OCI-LY1 (cell line): ENCODE data around the gene MAP4K4.

Experiments
- H2AFZ ChIP-seq: fragments of 200-600 bp; sonication (generic), shearing (Covaris generic); 2 replicates; pipeline ENCODE4 v1.6.0; 2014; ENCODE audit warnings: antibody characterized with exemption, mild to moderate bottlenecking, low read length
- H3F3A ChIP-seq: fragments of 200-600 bp; sonication (generic), shearing (Covaris generic); 2 replicates; pipeline ENCODE4 v1.6.0; 2014; ENCODE audit warnings: mild to moderate bottlenecking, antibody characterized with exemption, low read length, moderate library complexity; ENCODE audit not compliant: insufficient read depth
- H3K27ac ChIP-seq: fragments of 200-600 bp; sonication (generic); 2 replicates; pipeline ENCODE4 v1.5.1; 2014; ENCODE audit warnings: low read length, mixed run types, mild to moderate bottlenecking, low read depth; ENCODE audit not compliant: poor library complexity, severe bottlenecking
- H3K27me3 ChIP-seq: fragments of 200-600 bp; sonication (generic); 2 replicates; pipeline ENCODE4 v1.6.0; 2014; ENCODE audit warnings: antibody characterized with exemption, mild to moderate bottlenecking, low read length, moderate library complexity; ENCODE audit not compliant: insufficient read depth
- H3K36me3 ChIP-seq: fragments of 200-600 bp; sonication (generic); 2 replicates; pipeline ENCODE4 v1.6.1; 2014; ENCODE audit warnings: mild to moderate bottlenecking, antibody characterized with exemption, low read length, moderate library complexity, mixed read lengths; ENCODE audit not compliant: insufficient read depth
- H3K4me1 ChIP-seq: fragments of 200-600 bp; sonication (generic); 2 replicates; pipeline ENCODE4 v1.5.1; 2014; ENCODE audit warnings: mild to moderate bottlenecking, low read length, moderate library complexity; ENCODE audit not compliant: insufficient read depth, severe bottlenecking
- H3K4me2 ChIP-seq: fragments of 200-600 bp; sonication (generic), shearing (Covaris generic); 2 replicates; pipeline ENCODE4 v1.6.1; 2014; ENCODE audit warnings: low read length
- H3K4me3 ChIP-seq: fragments of 200-600 bp; sonication (generic); 2 replicates; pipeline ENCODE4 v1.5.1; 2014; ENCODE audit warnings: low read length, low read depth, mild to moderate bottlenecking, mixed read lengths; ENCODE audit not compliant: poor library complexity, severe bottlenecking
- H3K79me2 ChIP-seq: fragments of 200-600 bp; shearing (Covaris generic); 2 replicates; pipeline ENCODE4 v1.6.1; 2016; ENCODE audit warnings: mixed run types, low read length, mixed read lengths; ENCODE audit not compliant: insufficient read depth
- H3K9ac ChIP-seq: fragments of 200-600 bp; sonication (generic), shearing (Covaris generic); 2 replicates; pipeline ENCODE4 v1.6.1; 2014; ENCODE audit warnings: mild to moderate bottlenecking, low read length, mixed read lengths
- H3K9me2 ChIP-seq: fragments of 200-600 bp; sonication (generic), shearing (Covaris generic); 2 replicates; pipeline ENCODE4 v1.6.1; 2014; ENCODE audit warnings: low read depth, mild to moderate bottlenecking, low read length, mixed read lengths
- H3K9me3 ChIP-seq: fragments of 200-600 bp; shearing (Covaris generic); 2 replicates; pipeline ENCODE4 v1.6.1; 2014; ENCODE audit warnings: low read length, mixed read lengths
- H4K20me1 ChIP-seq: fragments of 200-600 bp; sonication (generic), shearing (Covaris generic); 2 replicates; pipeline ENCODE4 v1.6.0; 2016; ENCODE audit warnings: mild to moderate bottlenecking, low read length; ENCODE audit not compliant: insufficient read depth
- CTCF ChIP-seq: fragments of 200-600 bp; sonication (generic), shearing (Covaris generic); IDR thresholded peaks from 2 replicates; pipeline ENCODE4 v1.5.1; 2017; ENCODE audit warnings: mild to moderate bottlenecking, antibody characterized with exemption, low read length, moderate library complexity, mixed read lengths
- EZH2 ChIP-seq: fragments of 200-600 bp; sonication (generic), shearing (Covaris generic); IDR thresholded peaks from 2 replicates; pipeline ENCODE4 v1.8.0; 2017; ENCODE audit warnings: borderline replicate concordance, mixed run types, mild to moderate bottlenecking, antibody characterized with exemption, low read length, moderate library complexity, mixed read lengths

MAP4K4 gene

GRCh38 chr2:101657787-101658186 lies 39.7 kb upstream of the MAP4K4 start:
- Histone ChIP-seq H3F3A (no peaks in the 10 kb centered on the region), H3K27me3 (no peaks in the 10 kb centered on the region), H3K4me3 (no peak overlapping the region), H3K79me2 (no peaks in the 10 kb centered on the region), H3K36me3 (no peaks in the 10 kb centered on the region), H4K20me1 (no peaks in the 10 kb centered on the region), H3K9me2 (no peaks in the 10 kb centered on the region), H3K4me2 (no peak overlapping the region), H3K9me3 (no peaks in the 10 kb centered on the region), H3K4me1 (peaks cover 10% of the 10 kb centered on the region), H3K27ac (no peak overlapping the region), H2AFZ (no peak overlapping the region), H3K9ac (no peak overlapping the region)
- TF ChIP-seq CTCF (no peak), EZH2 (no peak)

GRCh38 chr2:101658387-101658786 lies 39.1 kb upstream of the MAP4K4 start:
- Histone ChIP-seq H3K79me2 (no peaks in the 10 kb centered on the region), H3K27ac (no peak overlapping the region), H3K4me3 (no peak overlapping the region), H3K4me1 (peaks cover 4% of the 10 kb centered on the region), H3K27me3 (no peaks in the 10 kb centered on the region), H3K9me3 (no peaks in the 10 kb centered on the region), H3K36me3 (no peaks in the 10 kb centered on the region), H3F3A (no peaks in the 10 kb centered on the region), H2AFZ (no peak overlapping the region), H3K4me2 (no peak overlapping the region), H3K9ac (no peak overlapping the region), H3K9me2 (no peaks in the 10 kb centered on the region), H4K20me1 (no peaks in the 10 kb centered on the region)
- TF ChIP-seq EZH2 (no peak), CTCF (no peak)

- Histone ChIP-seq H3K9me2 (no peaks in the 10 kb centered on the region), H3K36me3 (no peaks in the 10 kb centered on the region), H3K4me3 (no peak overlapping the region), H4K20me1 (no peaks in the 10 kb centered on the region), H3K27ac (no peak overlapping the region), H3K4me2 (no peak overlapping the region), H3K27me3 (no peaks in the 10 kb centered on the region), H3K9me3 (no peaks in the 10 kb centered on the region), H3K9ac (no peak overlapping the region), H3K79me2 (no peaks in the 10 kb centered on the region), H3K4me1 (no peaks in the 10 kb centered on the region), H3F3A (no peaks in the 10 kb centered on the region), H2AFZ (no peak overlapping the region)
- no peak for TF ChIP-seq CTCF
- no peak for TF ChIP-seq EZH2
Observed at GRCh38 chr2:101665312-101665711, 32.2 kb upstream of the MAP4K4 start.
